PC-9 (cell line): ENCODE measurements around the gene AMPD1. TPM values are rescaled to one million over a fixed set of nuclear protein-coding genes. Genes with fewer than 3 reads are reported as not detected.

Experiments
- BruUV-seq: library from RNA; stranded (reverse); fragments of 400-500 nt; replicated peaks from 2 replicates; lab custom pipeline; 2021; lab: Mats Ljungman, UMichigan
- CTCF ChIA-PET: fragments of 300-600 bp; sonication (Branson Sonifier 250); formaldehyde crosslinking; loops from one replicate; lab custom pipeline; 2022; ENCODE audit warnings: antibody characterized with exemption; lab: Charles Lee
- POLR2A ChIA-PET: fragments of 300-600 bp; sonication (Branson Sonifier 250); formaldehyde crosslinking; loops from one replicate; lab custom pipeline; 2022; ENCODE audit warnings: antibody characterized with exemption; ENCODE audit not compliant: unreplicated experiment; lab: Charles Lee
- DNase-seq, 2 experiments: peaks; one replicate each; pipeline versions ENCODE4 v3.0.0 to v3.0.0-alpha.2; 2015 to 2022; ENCODE audit warnings: mixed read lengths in 1 of 2
- H2AFZ ChIP-seq: fragments of 200-600 bp; sonication (generic); 2 replicates; pipeline ENCODE4 v1.8.1; 2017; ENCODE audit warnings: antibody characterized with exemption
- H3F3A ChIP-seq: fragments of 200-600 bp; sonication (generic); 2 replicates; pipeline ENCODE4 v1.8.1; 2017; ENCODE audit warnings: antibody characterized with exemption, mild to moderate bottlenecking, low read depth; ENCODE audit not compliant: insufficient read depth
- H3K27ac ChIP-seq: fragments of 200-600 bp; sonication (generic); 2 replicates; pipeline ENCODE4 v1.6.1; 2016; ENCODE audit warnings: mixed run types
- H3K27me3 ChIP-seq: fragments of 200-600 bp; sonication (generic); 2 replicates; pipeline ENCODE4 v1.6.1; 2016; ENCODE audit warnings: low read depth, mixed run types; ENCODE audit not compliant: insufficient read depth
- H3K36me3 ChIP-seq: fragments of 200-600 bp; sonication (generic); 2 replicates; pipeline ENCODE4 v1.6.1; 2016; ENCODE audit warnings: low read depth, mixed run types
- H3K4me1 ChIP-seq: fragments of 200-600 bp; sonication (generic); replicated peaks from 2 replicates; pipeline ENCODE4 v1.6.1; 2016; ENCODE audit warnings: mixed run types; ENCODE audit not compliant: insufficient read depth
- H3K4me2 ChIP-seq: fragments of 200-600 bp; sonication (generic); 2 replicates; pipeline ENCODE4 v1.6.1; 2017; ENCODE audit warnings: mixed run types
- H3K4me3 ChIP-seq: fragments of 200-600 bp; sonication (generic); 2 replicates; pipeline ENCODE4 v1.6.1; 2016; ENCODE audit warnings: mixed run types
- H3K79me2 ChIP-seq: fragments of 200-600 bp; sonication (generic); 2 replicates; pipeline ENCODE4 v1.6.1; 2017; ENCODE audit warnings: low read depth, mixed run types
- H3K9me2 ChIP-seq: fragments of 200-600 bp; sonication (generic); 2 replicates; pipeline ENCODE4 v1.8.1; 2017; ENCODE audit warnings: mild to moderate bottlenecking; ENCODE audit not compliant: insufficient read depth
- H3K9me3 ChIP-seq: fragments of 200-600 bp; sonication (generic); 2 replicates; pipeline ENCODE4 v1.8.1; 2016; ENCODE audit warnings: low read depth; ENCODE audit not compliant: insufficient read depth
- H4K20me1 ChIP-seq: fragments of 200-600 bp; sonication (generic); 2 replicates; pipeline ENCODE4 v1.8.1; 2017; ENCODE audit not compliant: insufficient read depth
- EZH2 ChIP-seq: fragments of 200-600 bp; sonication (generic); IDR thresholded peaks from 2 replicates; pipeline ENCODE4 v1.8.0; 2017; ENCODE audit warnings: antibody characterized with exemption, low read depth
- intact Hi-C: fragments of 100-400 bp; cut with micrococcal nuclease; formaldehyde crosslinking; loops from one replicate; pipeline ENCODE4 v1.10.0; 2022; ENCODE audit not compliant: unreplicated experiment
- total RNA-seq: library from RNA; stranded (reverse); gene quantifications from 2 replicates; pipeline ENCODE4 v1.2.3, GENCODE V29; 2021
- TF ChIP-seq, protein P1 (sequence below): fragments of 200-600 bp; sonication (generic); conservative IDR thresholded peaks from 2 replicates; pipeline ENCODE4 v1.6.1; 2017; ENCODE audit warnings: mixed run types, antibody characterized with exemption, mild to moderate bottlenecking, moderate library complexity

The AMPD1 gene
- total RNA-seq, 1 experiment from 2014 or later: not detected

DNA sequence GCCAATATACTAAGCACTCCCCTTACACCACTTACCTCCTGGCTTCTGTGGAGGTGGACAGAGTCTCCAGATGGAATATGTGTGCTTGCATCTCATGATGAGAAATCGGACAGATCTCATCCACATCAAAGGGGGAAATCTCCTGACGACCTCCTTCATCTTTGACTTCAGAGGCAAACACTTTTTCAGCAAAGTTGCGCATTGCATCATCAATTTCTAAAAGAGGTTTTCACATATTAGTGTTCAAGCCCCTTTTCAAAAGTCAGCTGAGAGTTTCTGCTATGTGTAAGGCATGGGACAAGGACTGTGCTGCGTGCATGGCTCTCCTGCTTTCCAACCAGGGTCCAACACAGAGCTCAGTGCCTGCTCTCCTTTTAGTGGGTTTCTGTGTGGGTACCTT lies 6.8 kb downstream of the AMPD1 start:
- H3K27ac ChIP-seq: no peak overlapping the region
- ChIA-PET CTCF (no interaction called here), POLR2A (no interaction called here)
- no peaks in the 10 kb centered on the region for H3K79me2 ChIP-seq
- H3K9me2 ChIP-seq: no peaks in the 10 kb centered on the region
- H3K4me2 ChIP-seq: no peak overlapping the region
- H3K9me3 ChIP-seq: no peaks in the 10 kb centered on the region
- intact Hi-C loops: no loop called here
- H3F3A ChIP-seq: no peaks in the 10 kb centered on the region
- TF ChIP-seq, protein P1, sequence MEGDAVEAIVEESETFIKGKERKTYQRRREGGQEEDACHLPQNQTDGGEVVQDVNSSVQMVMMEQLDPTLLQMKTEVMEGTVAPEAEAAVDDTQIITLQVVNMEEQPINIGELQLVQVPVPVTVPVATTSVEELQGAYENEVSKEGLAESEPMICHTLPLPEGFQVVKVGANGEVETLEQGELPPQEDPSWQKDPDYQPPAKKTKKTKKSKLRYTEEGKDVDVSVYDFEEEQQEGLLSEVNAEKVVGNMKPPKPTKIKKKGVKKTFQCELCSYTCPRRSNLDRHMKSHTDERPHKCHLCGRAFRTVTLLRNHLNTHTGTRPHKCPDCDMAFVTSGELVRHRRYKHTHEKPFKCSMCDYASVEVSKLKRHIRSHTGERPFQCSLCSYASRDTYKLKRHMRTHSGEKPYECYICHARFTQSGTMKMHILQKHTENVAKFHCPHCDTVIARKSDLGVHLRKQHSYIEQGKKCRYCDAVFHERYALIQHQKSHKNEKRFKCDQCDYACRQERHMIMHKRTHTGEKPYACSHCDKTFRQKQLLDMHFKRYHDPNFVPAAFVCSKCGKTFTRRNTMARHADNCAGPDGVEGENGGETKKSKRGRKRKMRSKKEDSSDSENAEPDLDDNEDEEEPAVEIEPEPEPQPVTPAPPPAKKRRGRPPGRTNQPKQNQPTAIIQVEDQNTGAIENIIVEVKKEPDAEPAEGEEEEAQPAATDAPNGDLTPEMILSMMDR: no peak
- TF ChIP-seq EZH2: no peak
- H2AFZ ChIP-seq: no peak overlapping the region
- no TSS peak for BruUV-seq
- H4K20me1 ChIP-seq: no peaks in the 10 kb centered on the region
- 0 out of 2 replicates have a peak, but pooled peaks cover 4% of the 10 kb centered on the region for H3K27me3 ChIP-seq
- H3K4me1 ChIP-seq: no peaks in the 10 kb centered on the region
- H3K4me3 ChIP-seq: no peak overlapping the region
- H3K36me3 ChIP-seq: no peaks in the 10 kb centered on the region
- DNase-seq: no peak

DNA sequence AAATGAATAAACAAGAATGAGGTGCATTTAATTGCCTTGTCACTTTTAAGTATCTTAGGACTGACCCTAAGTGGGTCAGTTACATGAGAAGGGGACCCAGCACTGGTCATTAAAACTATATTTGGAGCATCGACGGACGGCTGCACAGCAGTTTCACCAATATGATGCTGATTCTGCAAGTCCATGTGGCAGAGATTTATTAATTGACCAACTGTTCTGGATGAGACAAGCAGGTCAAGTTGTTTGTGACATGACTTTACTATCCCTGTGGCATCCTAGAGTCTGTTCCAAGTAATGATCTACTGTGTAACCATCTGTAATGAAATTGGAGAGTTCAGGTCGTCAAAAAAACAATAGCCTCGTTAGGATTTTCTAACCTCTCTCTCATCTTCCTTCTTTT lies 9.5 kb downstream of the AMPD1 start:
- Histone ChIP-seq H3K4me3 (no peak overlapping the region), H4K20me1 (no peaks in the 10 kb centered on the region), H3K9me3 (no peaks in the 10 kb centered on the region), H3F3A (no peaks in the 10 kb centered on the region), H3K4me1 (no peaks in the 10 kb centered on the region), H3K36me3 (no peaks in the 10 kb centered on the region), H3K27me3 (0 out of 2 replicates have a peak, but pooled peaks cover 4% of the 10 kb centered on the region), H2AFZ (no peak overlapping the region), H3K9me2 (no peaks in the 10 kb centered on the region), H3K27ac (no peak overlapping the region), H3K4me2 (no peak overlapping the region), H3K79me2 (no peaks in the 10 kb centered on the region)
- TF ChIP-seq, protein P1: no peak
- intact Hi-C loops: no loop called here
- ChIA-PET POLR2A (no interaction called here), CTCF (no interaction called here)
- no peak for DNase-seq
- BruUV-seq: no TSS peak

GRCh38 chr1:114677691-114678090 lies 17.7 kb downstream of the AMPD1 start:
- intact Hi-C loops: no loop called here
- Histone ChIP-seq H3K9me2 (no peaks in the 10 kb centered on the region), H3K4me1 (no peaks in the 10 kb centered on the region), H3K9me3 (no peaks in the 10 kb centered on the region), H3K79me2 (no peaks in the 10 kb centered on the region), H3F3A (no peaks in the 10 kb centered on the region), H4K20me1 (no peaks in the 10 kb centered on the region), H2AFZ (no peak overlapping the region), H3K27me3 (0 out of 2 replicates have a peak, but pooled peaks cover 12% of the 10 kb centered on the region), H3K4me3 (no peak overlapping the region), H3K36me3 (no peaks in the 10 kb centered on the region), H3K27ac (no peak overlapping the region), H3K4me2 (no peak overlapping the region)
- no peak for DNase-seq
- ChIA-PET CTCF (no interaction called here), POLR2A (no interaction called here)
- TF ChIP-seq, protein P1: no peak
- no peak for TF ChIP-seq EZH2
- BruUV-seq: no TSS peak
